CD4-positive, alpha-beta T cell treated with Interleukin-17A for 1 hour (primary cell): ENCODE measurements around the gene ATP6V0E2.

Source experiments
- DNase-seq: peaks from one replicate; pipeline ENCODE4 v3.0.0-alpha.2; 2020

ATP6V0E2 gene

DNA sequence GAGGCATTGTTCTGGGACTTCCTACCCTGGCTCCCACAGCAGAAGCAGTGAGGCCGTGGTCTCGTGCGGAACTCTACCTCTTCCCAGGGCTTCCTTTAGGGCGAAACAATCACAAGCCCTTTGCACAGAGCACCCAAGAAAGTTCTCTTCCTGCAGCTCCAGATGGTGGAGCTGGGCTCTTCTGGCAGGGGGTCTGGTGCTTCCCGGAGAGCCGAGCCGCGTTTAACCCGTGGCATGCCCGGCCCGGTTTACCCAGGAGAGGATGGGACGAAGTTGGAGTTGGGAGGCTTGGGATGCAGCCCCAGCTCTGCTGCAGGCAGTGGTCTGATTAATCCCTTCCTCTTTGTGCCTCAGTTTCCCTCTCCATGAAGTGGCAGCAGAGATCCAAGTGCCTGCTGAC, 9.0 kb upstream of the ATP6V0E2 start:
- no peak for DNase-seq

DNA sequence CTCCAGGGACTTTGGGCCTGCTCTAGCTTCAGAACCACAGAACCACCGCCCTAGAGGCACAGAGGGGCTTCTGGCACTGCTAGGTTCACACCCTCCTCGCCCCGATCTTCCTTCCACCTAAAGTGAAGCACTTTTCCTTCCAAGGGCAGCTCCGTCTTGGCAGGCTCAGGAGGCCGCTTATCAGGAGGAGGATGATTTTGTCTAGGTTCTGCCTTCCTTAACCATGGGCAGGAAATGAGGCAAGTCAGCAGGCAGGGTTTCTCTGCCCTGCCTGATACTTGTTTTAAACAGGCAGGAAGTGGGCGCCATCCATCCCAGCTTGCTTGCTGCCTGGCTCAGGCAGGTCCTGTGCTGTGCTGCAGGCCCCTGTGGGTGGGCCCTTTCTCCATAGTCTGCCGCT, 8.3 kb upstream of the ATP6V0E2 start:
- peak; percentile 69 for DNase-seq

DNA sequence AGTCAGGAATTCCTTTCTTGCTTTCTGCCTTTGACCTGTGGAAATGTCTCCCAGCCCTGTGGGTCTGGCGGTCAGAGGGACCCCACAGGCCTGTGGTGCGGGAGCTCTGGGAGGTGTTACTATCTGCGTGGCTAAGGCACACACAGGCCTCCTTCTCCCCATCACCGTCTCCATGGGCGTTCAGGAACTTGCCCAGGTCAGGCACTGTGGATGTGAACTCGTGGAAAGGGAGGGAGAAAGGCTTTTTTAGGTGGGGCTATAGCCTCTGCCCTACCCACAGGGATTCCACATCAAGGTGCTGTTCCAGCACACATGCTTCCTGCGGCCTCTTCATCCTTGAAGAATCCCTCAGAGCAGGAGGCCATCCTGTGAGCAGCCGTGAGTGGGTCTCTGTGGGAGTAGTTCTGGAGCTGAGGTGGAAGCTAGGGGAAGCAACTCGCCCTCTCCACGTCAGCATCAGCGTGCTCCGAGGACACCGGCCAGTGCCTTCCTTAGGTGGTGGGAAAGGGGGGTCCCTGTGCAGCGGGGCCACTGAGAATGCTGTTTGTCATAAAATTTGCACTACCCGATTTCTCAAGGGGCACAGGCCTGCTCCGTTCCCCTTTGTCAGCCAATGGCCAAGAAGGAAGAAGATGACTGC, 7.5 kb upstream of the ATP6V0E2 start:
- no peak for DNase-seq

DNA sequence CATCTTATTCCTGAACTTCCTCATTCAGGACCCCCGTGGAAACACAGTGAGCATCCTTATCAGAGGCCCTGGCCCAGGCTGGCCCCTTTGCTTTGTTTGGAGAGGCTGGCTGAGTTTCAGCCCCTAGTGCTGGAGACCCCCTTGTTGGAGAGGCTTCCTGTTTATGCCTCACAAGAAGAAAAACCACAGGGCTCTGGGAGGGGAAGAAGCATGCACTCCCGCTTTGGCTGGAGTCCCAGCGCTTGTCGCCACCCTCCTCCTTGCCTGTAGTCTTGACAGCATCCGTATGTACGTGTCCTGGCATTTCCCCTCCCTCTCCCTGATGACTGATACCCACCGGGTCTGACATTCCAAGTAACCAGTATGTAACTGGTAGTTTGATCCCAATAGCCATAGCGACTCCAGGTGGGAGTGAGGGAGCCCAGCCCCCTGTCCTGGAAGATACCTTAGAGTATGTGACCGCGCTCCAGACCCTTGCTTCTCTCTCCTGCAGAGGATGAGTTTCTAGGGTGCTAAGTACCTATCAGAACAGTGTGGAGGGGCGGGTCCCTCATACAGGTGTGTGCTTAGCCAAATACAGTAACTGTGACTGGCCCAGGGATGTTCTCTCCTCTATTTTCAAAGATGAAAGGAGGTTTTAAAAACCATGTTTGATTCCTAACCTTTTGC, 6.9 kb upstream of the ATP6V0E2 start:
- no peak for DNase-seq

DNA sequence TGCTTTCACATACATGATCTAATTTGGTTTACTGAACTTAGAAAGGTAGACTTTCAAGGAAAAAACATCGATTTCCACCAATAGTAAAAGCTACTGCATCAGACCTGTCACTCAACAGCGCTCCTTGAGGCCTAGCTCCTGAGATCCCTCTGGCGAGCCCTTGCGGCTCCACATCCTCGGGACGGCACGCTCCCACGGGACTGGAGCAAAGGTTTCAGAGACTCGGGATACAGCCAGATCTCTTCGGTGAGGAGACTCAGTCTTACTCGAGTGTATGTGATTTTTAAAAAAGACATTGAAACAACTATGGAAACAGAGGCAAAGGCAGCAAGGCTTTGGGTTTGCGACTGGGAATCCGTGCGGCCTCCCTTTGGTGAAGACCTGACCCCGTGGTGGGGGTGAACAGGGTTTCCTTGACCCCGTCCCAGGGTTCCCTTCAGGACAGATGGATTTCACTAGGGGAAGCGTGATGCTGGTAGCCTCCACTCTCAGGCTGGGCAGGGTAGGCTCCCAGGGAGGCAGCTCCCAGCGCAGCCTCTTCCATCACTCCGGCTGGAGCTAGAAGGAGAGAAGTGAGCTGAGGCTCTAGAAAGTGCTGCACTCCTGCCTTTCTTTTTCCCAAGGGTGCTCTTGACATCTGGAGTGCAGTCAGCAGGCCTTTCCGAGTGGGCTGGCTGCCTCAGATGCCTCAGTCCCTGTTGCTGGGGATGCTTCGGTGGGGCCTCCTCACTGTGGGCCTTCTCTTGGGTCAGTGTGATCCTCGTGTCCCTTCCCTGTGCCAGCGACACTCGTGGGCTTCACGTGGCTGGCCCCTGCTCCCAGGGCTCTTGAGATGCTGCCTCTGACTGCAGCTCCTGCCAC, 5.8 kb upstream of the ATP6V0E2 start:
- no peak for DNase-seq

DNA sequence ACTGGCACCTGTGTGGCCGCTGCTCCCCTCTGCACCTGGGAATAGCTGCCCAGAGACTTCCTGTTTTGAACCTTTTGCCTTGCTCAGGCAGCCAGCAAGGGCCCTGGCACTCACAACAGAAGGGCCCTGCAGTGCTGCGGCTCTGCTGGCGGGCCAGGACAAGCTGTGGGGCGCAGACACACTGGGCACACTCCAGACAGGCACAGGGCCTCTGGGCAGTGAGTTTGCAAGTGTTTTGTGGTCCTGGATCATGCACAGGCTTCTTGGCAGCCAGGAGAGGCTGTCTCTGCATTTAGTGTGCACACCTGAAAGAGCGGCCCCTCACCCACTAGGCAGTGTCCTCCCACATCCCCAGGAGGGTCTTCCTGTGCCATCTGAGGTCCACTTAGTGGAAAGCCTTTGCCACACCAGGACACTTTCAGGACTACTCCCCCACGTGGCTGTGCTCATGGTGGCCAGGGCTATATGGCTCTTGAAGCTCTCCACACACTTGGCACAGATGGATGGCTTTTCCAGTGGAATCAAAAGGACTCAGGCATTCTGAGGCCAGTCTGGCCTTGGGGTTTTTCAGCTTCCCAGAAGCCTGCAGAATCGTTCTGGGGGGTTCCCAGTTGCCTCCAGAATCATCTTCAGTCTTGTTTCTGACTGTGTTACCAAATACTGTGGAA, 5.0 kb upstream of the ATP6V0E2 start:
- no peak for DNase-seq

DNA sequence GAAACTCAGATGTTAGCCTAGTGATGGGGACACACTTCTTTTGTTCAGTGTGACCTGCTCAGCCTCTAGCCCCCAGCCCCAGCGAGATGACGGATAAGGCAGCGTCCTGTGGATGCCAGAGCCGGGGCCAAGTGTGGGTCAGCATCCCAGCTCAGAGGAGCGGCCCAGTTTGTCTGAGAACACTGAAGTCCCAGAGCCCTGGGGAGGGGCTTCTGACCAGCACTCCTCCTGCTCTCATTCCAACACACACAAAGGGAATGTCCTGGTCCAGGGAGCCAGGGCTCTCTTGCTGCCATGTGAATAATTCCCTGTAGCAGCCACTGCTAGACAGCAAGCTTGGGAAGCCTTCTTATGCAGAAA, 4.5 kb upstream of the ATP6V0E2 start:
- no peak for DNase-seq

DNA sequence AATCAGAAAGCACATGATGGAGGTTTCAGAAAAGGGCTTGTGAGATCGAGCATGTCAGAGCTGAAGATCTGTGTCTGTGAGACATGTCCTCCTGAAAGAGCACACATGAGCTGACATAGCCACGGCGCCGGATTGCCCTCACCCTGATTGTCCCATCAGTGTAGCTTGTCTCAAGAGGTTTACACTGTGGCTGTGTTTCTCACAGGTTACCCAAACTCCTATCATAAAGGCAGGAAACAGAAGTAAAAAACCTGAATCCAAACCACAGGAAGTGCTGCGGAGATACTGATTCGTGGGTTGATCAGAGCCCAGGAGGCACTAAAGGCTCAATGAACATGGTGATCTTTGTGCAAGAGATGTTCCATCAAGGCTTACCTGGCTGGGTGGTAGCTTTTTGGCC, 3.9 kb upstream of the ATP6V0E2 start:
- DNase-seq: peak; percentile 76

DNA sequence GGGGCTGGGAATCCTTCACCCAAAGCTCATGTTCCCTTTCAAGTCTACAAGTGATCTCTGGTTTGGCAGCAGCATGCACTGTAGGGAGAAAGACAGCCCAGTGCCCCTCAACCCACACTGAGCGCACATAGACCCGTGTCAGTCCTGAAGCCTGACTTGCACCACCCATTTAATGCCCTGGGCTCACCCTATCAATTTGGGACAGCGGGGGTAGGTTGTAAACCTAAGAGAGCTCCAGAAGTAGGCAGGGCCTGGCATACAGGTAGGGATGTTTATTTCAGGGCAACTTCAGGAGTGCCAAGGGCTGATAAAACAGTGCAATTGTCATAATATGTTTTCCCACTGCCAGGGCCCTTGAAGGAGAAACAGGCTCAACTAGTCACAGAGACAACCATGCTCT, 3.5 kb upstream of the ATP6V0E2 start:
- DNase-seq: no peak

DNA sequence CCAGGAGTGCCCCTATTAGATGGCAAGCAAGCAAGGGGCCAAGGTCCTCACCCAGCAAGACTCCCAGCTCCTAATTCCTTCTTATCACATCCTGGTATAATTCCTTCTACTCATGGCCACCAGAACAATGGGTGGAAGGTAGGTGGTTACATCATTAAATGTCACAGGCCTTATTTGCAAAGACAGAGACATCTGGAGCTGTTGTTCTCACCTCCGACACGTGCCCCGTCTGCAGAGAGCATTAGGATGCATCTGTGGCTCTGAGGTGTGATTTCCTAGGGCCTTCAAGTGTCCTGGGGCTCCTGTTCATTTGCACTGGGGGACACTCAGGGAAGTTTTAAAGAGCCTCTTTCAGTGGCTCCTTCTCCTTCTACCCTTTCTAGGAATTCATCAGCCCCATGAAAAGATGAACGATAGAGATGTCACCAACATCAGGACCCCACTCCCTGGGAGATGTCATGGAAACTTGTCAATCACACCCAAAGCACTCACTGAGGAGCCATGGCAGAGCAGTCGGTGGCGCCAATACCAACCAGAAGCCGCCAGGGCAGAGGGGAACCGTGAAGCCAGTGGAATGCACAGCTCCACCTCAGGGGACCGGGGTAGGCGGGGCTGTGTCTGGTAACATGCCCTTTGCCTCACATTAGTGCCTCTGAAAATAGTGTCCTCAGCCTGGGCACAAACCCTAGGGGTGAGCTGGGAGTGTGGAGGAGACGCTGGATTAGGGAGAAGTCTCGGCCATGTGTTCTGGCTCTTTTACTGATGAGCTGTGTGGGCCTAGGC, 2.9 kb upstream of the ATP6V0E2 start:
- peak; percentile 33 for DNase-seq

DNA sequence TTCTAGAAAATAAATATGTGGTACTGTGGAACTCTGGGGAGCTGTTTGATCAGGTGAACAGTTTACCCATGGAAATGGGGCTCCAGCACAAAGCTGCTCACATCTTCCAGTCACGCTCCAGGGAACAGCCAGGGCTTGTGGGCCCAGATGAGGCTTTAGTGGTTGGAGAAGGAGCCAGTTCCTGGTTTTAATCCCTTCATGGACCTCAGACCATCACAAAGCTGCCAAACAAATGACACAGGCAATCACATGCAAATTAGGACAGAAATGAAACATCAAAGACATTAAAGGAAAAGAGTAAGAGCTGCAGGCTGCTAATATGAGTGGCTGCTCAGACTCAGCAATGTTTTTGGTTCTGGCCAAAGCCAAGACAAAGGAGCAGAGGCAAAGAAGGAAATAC, 2.2 kb upstream of the ATP6V0E2 start:
- no peak for DNase-seq

DNA sequence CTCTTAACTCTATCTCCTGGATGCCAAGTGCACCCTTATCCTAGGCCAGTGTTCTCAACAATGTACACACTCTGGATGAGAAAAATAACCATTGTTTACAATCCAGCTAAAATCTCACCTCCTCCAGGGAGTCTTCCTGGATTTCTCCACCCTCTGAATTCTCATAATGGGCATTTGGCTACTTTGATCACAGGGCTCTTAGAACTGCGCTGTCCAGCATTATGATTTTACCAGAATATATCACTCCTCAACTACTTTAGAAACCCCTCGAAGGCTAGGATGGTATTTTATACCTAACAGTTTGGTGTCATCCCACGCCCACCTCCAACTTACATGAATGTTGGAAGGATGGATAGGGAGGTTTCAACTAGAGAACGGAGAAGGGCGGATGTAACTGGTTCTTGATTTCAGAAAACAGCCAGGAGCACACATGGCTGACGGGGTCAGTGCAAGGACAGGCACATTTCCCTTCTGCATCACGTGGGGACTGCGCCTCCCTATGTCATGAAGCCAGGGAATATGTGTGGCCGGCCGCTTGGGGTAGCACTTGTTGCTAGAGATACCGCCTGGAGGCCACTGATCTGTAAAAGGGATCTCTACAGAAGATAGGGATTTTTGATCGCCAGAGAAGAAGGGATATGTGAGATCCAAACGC, 1.2 kb upstream of the ATP6V0E2 start:
- DNase-seq: peak; percentile 42

DNA sequence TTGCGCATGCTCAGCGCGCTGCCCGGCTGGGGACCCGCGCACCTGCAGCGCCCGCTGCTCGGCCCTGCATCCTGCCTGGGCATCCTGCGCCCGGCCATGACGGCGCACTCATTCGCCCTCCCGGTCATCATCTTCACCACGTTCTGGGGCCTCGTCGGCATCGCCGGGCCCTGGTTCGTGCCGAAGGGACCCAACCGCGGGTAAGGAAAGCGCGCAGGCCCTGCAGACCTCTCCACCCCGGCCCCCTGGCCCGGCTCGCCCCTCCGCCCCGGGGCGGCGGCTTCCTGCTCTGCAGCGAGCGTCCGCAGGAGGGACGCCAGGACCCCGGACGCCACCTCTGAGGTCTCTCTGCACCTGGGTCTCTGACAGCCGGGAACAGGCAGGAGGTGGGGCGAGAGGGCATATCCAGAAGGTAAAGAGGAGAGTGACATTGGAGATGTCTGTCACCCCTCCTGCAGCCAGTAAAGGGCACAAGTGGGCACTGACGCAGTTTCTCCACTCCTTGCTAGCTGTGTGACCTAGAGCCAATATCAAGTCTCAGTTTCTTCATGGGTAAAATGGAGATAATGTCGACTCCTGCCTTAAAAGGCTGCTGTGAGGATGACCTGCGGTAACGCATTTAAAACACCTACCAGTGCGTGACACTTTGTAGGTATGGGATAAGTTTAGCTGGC, 338 bp downstream of the ATP6V0E2 start:
- peak; percentile 44 for DNase-seq

DNA sequence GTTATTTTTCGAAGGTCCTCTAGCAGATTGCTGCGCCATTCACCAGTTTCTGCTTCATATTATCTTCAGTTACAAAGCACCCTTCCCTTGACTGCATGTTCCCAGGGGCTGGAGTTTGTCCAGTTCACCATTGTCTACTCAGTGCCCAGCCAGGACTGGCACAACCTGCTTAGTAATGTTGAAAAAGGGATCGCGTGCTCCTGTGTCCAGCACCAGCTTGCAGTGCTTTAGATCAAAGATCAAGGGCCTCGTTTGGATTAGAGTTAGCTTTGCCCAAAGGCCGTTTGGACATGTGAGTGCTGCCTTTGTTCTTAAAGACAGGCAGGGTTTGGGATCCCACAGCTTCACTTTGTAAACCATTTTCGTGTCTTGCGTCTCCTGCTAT, 867 bp downstream of the ATP6V0E2 start:
- DNase-seq: no peak

DNA sequence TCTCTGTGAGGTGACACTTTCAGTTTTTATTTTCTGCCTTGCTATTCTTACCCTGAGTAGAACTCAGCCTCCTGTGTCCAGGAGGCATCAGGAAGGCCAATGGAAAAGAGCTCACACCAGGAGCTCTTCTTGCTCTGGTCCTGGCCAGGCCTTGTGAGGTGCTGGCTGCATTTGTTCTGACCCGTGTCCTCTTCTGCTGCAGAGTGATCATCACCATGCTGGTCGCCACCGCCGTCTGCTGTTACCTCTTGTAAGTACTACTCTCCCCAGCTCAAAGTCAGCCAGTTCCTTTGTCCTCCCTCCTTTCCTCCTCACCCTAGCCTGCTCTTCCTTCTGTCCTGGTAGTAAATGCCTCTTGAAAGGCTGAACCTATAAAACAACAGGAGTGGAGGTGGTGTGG, 1.6 kb downstream of the ATP6V0E2 start:
- DNase-seq: no peak

DNA sequence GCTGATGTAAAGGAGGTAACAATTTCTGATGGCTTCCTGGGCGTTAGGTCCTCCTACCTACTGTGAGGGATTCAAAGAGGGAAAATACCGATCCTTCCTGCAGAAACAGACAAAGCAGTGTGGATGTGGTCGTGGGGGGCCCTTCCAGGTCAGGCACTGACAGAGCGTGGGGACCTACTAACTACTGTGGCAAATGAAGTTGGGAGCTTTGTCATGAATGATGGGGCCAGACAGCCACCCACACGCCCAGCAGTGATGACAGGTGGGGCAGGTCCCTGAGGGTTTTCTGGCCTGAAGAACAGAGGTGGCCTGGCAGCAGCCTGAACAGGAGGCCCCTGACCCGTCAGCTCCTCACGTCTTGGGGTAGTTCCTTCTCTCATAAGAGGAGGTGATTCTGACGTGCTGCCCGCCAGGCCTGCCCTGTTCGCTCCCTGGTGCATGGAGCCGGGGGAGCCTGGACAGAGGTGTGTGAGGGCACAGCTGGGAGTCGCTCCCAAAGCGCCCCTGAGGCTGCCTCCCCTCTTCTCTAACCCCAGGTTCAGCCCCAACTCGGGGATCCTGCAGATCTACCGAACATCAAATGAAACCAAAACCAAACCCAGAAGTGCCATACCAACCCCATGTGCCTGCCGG, 4.2 kb downstream of the ATP6V0E2 start:
- no peak for DNase-seq

DNA sequence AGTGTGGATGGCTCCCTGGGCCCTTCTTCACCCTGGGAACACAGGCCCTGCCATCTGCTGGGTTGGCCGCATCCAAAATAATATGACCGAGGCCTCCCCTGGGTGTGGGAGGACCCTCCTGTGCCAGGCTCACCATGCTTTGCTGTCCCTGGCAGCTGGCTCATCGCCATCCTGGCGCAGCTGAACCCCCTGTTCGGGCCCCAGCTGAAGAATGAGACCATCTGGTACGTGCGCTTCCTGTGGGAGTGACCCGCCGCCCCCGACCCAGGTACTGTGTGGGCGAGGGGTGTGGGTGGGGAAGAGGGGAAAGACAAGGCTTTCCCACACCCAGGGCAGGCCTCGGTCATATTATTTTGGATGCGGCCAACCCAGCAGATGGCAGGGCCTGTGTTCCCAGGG, 4.8 kb downstream of the ATP6V0E2 start:
- DNase-seq: no peak

DNA sequence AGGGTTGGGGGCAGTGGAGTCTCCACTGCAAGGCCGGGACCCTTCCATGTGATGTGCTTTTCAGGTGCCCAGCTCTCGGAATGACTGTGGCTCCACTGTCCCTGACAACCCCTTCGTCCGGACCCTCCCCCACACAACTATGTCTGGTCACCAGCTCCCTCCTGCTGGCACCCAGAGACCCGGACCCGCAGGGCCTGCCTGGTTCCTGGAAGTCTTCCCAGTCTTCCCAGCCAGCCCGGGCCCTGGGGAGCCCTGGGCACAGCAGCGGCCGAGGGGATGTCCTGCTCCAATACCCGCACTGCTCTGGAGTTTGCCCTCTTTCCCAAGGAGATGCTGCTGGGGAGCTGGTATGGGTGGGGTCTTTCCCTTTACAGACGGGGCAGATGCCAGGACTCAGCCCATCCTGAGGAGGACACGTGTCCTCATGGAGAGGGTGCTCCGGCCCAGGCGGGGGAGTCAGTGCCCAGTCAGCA, 5.5 kb downstream of the ATP6V0E2 start:
- DNase-seq: no peak

DNA sequence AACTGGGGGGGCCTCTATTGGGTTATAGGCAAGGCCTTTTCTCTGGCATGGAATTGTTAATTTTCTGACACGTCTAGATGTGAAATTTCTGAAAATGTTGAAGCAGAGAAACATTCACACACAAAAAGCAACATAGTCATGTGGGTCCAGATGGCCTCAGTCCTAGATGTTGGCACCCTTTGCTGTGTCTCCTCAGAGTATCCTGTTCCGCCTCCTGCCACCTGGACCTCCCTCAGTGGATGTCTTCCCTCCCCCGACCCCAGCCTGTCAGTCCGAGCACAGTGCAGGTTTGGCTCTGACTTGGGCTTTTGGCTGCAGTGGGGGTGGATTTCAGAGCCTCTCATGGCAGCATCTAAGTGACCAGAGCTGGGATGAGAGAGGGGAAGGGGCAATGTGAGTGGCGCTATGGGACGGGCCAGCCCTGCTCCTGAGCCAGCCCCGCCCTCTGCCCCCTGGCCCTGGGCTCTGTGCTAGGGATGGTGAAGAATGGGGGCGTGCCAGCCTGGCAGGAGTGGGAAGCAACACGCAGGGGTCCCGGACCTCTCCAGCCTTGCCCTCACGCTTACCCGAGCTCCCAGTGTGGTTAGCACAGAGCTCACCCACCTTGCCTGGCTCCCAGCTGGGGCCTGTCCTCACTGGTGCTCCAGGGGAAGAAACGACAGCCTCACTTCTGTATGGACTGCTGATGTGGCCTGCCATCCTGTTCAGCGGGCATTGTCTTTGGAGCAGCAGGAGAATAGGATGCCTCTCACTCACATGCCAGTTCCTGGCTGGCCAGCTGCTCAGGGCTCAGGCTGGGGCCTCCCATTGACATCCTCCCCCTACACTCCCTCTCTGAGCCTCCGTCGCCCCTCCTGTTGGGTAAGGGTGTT, 6.2 kb downstream of the ATP6V0E2 start:
- no peak for DNase-seq
